Gastrocnemius medialis (tissue), 4 donors: ENCODE results near the gene WDR37. TPM values are rescaled to one million over a fixed set of nuclear protein-coding genes. Genes with fewer than 3 reads are reported as not detected.

Experiments used
- ATAC-seq, 2 donors: fragments of 150-250 bp; one replicate each; pipeline ENCODE4 v1.9.1; 2016
- DNase-seq, 2 donors: peaks; one replicate each; pipeline ENCODE4 v3.0.0-alpha.2; 2019
- H3K27ac ChIP-seq, 4 donors: fragments of 200-600 bp; sonication (generic); 1 replicate in 1 of 4; 2 replicates in 3 of 4; pipeline ENCODE4 v1.5.1; 2016 to 2018; ENCODE audit warnings: mild to moderate bottlenecking in 2 of 4, moderate library complexity in 1 of 4
- H3K27me3 ChIP-seq, 3 donors: fragments of 200-600 bp; sonication (generic) in 2 of 3; 1 replicate in 1 of 3; 2 replicates in 2 of 3; pipeline versions ENCODE4 v1.5.1 to v1.6.0; 2016 to 2019; ENCODE audit warnings: mild to moderate bottlenecking in 1 of 3, moderate library complexity in 1 of 3
- H3K36me3 ChIP-seq, 2 donors: fragments of 200-600 bp; sonication (generic) in 1 of 2; one replicate each; pipeline ENCODE4 v1.5.1; 2017 to 2018
- H3K4me1 ChIP-seq, 2 donors: fragments of 200-600 bp; sonication (generic) in 1 of 2; one replicate each; pipeline ENCODE4 v1.5.1; 2016 to 2017; ENCODE audit warnings: mild to moderate bottlenecking in 2 of 2
- H3K4me3 ChIP-seq, 4 donors: fragments of 200-600 bp; sonication (generic) in 3 of 4; 1 replicate in 1 of 4; 2 replicates in 3 of 4; pipeline ENCODE4 v1.5.1; 2016 to 2019; ENCODE audit warnings: mild to moderate bottlenecking in 2 of 4
- H3K9me3 ChIP-seq, 3 donors: fragments of 200-600 bp; sonication (generic) in 2 of 3; 1 replicate in 1 of 3; 2 replicates in 2 of 3; pipeline ENCODE4 v1.5.1; 2016 to 2019
- CTCF ChIP-seq, 5 experiments: fragments of 450-650 bp in 3 of 5; fragments of 200-600 bp in 2 of 5; sonication (generic) in 2 of 5; IDR thresholded peaks in 4 of 5; conservative IDR thresholded peaks in 1 of 5; 1 replicate in 4 of 5; 2 replicates in 1 of 5; pipeline ENCODE4 v1.5.1; 2016 to 2019; ENCODE audit warnings: antibody characterized with exemption in 5 of 5, mild to moderate bottlenecking in 3 of 5, moderate library complexity in 3 of 5
- POLR2A ChIP-seq, 2 donors: fragments of 450-650 bp; IDR thresholded peaks; one replicate each; pipeline ENCODE4 v1.6.1; 2017; ENCODE audit warnings: antibody characterized with exemption in 2 of 2, mild to moderate bottlenecking in 2 of 2, moderate library complexity in 2 of 2
- in situ Hi-C, 4 donors: fragments of 200-750 bp; cut with MboI; loops; one replicate each; pipeline versions ENCODE4 v1.15.0 to v1.8.0; 2017; ENCODE audit warnings: low sequenced_read_pairs in 4 of 4
- intact Hi-C: fragments of 100-400 bp; cut with DNase I; formaldehyde crosslinking; loops from one replicate; pipeline ENCODE4 v1.15.1; 2023; ENCODE audit warnings: low total_unique reads
- total RNA-seq, 4 donors: library from RNA; depleted of rRNA; stranded (reverse); fragments of >200 nt; gene quantifications; one replicate each; pipeline versions ENCODE4 v1.1.0 to v1.2.3, GENCODE V29; 2016

The WDR37 gene
- total RNA-seq, 4 donors from 2014 or later = 18.4 to 26.2 (median 23.2) TPM

- in situ Hi-C loops = no loop called here
- Histone ChIP-seq H3K27ac (no peak overlapping the region), H3K4me1 (no peaks in the 10 kb centered on the region), H3K36me3 (no peaks in the 10 kb centered on the region), H3K4me3 (no peak overlapping the region), H3K27me3 (peaks cover 0 to under 1% (median 0%) of the 10 kb centered on the region in 3 donors), H3K9me3 (no peaks in the 10 kb centered on the region)
- intact Hi-C loops = no loop called here
- no peak for DNase-seq
- TF ChIP-seq CTCF (IDR thresholded peaks at IDR 0.05 in 4 of 5, conservative IDR thresholded peaks at IDR 0.05 in 1 of 5) (no peak), POLR2A (IDR thresholded peaks at IDR 0.05) (no peak)
- no peak for ATAC-seq
Measured at GRCh38 chr10:1179346-1180070, 123.3 kb downstream of the WDR37 start.

GRCh38 chr10:1180071-1180730, 124.0 kb downstream of the WDR37 start:
- Histone ChIP-seq H3K4me3 (no peak overlapping the region), H3K9me3 (no peaks in the 10 kb centered on the region), H3K36me3 (no peaks in the 10 kb centered on the region), H3K27me3 (no peaks in the 10 kb centered on the region), H3K4me1 (no peaks in the 10 kb centered on the region), H3K27ac (no peak overlapping the region)
- TF ChIP-seq POLR2A (IDR thresholded peaks at IDR 0.05) (no peak), CTCF (IDR thresholded peaks at IDR 0.05 in 4 of 5, conservative IDR thresholded peaks at IDR 0.05 in 1 of 5) (no peak)
- in situ Hi-C loops (no loop called here), intact Hi-C loops (no loop called here)
- ATAC-seq (no peak), DNase-seq (no peak)

GRCh38 chr10:1180836-1181235, 124.7 kb downstream of the WDR37 start:
- no peaks in the 10 kb centered on the region for H3K36me3 ChIP-seq
- ATAC-seq = no peak
- H3K27me3 ChIP-seq = no peaks in the 10 kb centered on the region
- in situ Hi-C loops (no loop called here), intact Hi-C loops (no loop called here)
- no peak overlapping the region for H3K27ac ChIP-seq
- no peak overlapping the region for H3K4me3 ChIP-seq
- no peak for TF ChIP-seq CTCF (IDR thresholded peaks at IDR 0.05 in 4 of 5, conservative IDR thresholded peaks at IDR 0.05 in 1 of 5)
- no peak for TF ChIP-seq POLR2A (IDR thresholded peaks at IDR 0.05)
- no peak for DNase-seq
- no peaks in the 10 kb centered on the region for H3K9me3 ChIP-seq
- no peaks in the 10 kb centered on the region for H3K4me1 ChIP-seq

Other genes with a start within 250 kb of the WDR37 start
- gene LARP4B, start 124.7 kb upstream of the WDR37 start, total RNA-seq = 10 to 100 TPM; 29.7 to 45.6 (median 40.0) TPM
- gene GTPBP4, start 68.0 kb upstream of the WDR37 start, total RNA-seq = 10 to 100 TPM; 34.7 to 51.5 (median 38.5) TPM
- 100 to 1,000 TPM in 2 of 4 donors, 10 to 100 TPM in 2; 43.7 to 204 (median 86.7) TPM for gene IDI2, start 30.5 kb upstream of the WDR37 start, total RNA-seq
- gene IDI1, start 7.3 kb upstream of the WDR37 start, total RNA-seq = 10 to 100 TPM; 48.3 to 66.8 (median 66.5) TPM